Activated CD8-positive, alpha-beta memory T cell treated with anti-CD3 and anti-CD28 coated beads for 4 hours (primary cell): ENCODE results near the gene MTHFD1L.
"Not testable (repeated sequence)": the region's sequence is repeated elsewhere in the genome, so short reads cannot be mapped to it uniquely, and the experiment has no call there.

Experiments
- DNase-seq, 2 donors: peaks; one replicate each; pipeline ENCODE4 v3.0.0-alpha.2; 2020; ENCODE audit warnings: low read depth in 2 of 2

MTHFD1L gene

GRCh38 chr6:151041686-151042085 lies 176.2 kb downstream of the MTHFD1L start:
- DNase-seq: no peak

GRCh38 chr6:151042911-151043330 lies 177.4 kb downstream of the MTHFD1L start:
- DNase-seq: not testable (repeated sequence)

- no peak for DNase-seq
Measured at GRCh38 chr6:151043944-151044343, 178.4 kb downstream of the MTHFD1L start.

GRCh38 chr6:151044465-151045441 lies 179.3 kb downstream of the MTHFD1L start:
- DNase-seq: no peak

- DNase-seq: not testable (repeated sequence)
Measured at GRCh38 chr6:151045511-151046222, 180.2 kb downstream of the MTHFD1L start.

GRCh38 chr6:151051164-151051563 lies 185.7 kb downstream of the MTHFD1L start:
- DNase-seq: no peak

- no peak for DNase-seq
Measured at GRCh38 chr6:151052021-151052646, 186.6 kb downstream of the MTHFD1L start.

GRCh38 chr6:151054306-151054705 lies 188.8 kb downstream of the MTHFD1L start:
- DNase-seq: no peak

- no peak for DNase-seq
Measured at GRCh38 chr6:151056230-151056907, 190.9 kb downstream of the MTHFD1L start.

- DNase-seq: no peak
Measured at GRCh38 chr6:151057061-151057460, 191.6 kb downstream of the MTHFD1L start.

GRCh38 chr6:151058021-151058733 lies 192.7 kb downstream of the MTHFD1L start:
- no peak for DNase-seq

GRCh38 chr6:151059612-151060095 lies 194.2 kb downstream of the MTHFD1L start:
- DNase-seq: no peak

- DNase-seq: no peak
Measured at GRCh38 chr6:151060096-151060765, 194.7 kb downstream of the MTHFD1L start.

GRCh38 chr6:151060766-151061531 lies 195.4 kb downstream of the MTHFD1L start:
- no peak for DNase-seq

- DNase-seq: no peak
Measured at GRCh38 chr6:151063352-151063751, 197.8 kb downstream of the MTHFD1L start.

GRCh38 chr6:151063842-151064647 lies 198.5 kb downstream of the MTHFD1L start:
- no peak for DNase-seq

- DNase-seq: no peak
Measured at GRCh38 chr6:151065027-151065815, 199.7 kb downstream of the MTHFD1L start.
